ENCODE measurements around the gene LRRC70. TPM values are rescaled to one million over a fixed set of nuclear protein-coding genes. Genes with fewer than 3 reads are reported as not detected.

LRRC70 gene
- total RNA-seq, 1 donor from 2014 or later = 0.77 TPM

DNA sequence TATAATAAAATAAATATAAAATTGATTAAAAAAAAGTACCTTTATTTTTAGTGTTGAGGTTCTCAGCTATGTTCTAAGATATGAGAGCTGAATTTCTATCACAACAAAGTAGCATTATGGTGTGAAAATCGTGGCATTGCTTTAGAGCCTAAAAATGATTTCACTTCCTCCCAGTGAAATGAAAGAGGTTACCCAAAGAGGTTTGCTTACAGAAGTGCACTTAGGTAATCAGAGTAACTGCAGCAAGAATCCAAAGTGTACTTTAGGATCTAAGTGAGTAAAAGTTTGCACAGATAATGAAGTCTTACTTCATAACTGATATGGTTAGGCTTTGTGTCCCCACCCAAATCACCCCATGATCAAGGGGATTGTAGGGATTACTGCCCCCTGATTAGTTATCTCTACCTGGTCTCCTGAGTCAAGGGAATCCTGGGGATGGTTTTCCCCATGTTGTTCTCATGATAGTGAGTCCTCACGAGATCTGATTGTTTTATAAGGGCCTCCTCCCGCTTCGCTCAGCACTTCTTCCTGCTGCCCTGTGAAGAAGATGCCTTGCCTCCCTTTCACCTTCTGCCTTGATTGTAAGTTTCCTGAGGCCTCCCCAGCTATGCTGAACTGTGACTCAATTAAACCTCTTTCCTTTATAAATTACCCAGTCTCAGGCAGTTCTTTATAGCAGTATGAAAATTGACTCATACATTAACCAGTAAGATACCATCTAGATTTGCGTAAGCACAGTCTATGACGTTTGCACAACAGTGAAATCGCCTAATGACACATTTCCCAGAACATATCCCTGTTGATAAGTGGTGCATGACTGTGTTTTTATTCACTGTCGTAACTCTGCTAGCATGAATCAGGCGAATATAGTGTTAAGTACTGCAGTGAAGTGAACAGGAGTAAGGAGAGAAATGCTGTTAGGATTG is 40.3 kb upstream of the LRRC70 start:
- DNase-seq (ENCODE audit: low spot score, unreplicated experiment) = no peak
- Mint-ChIP-seq H3K27ac (no peak overlapping the region), H3K4me1 (ENCODE audit: low read depth) (peaks cover under 1% of the 10 kb centered on the region), H3K4me3 (ENCODE audit: low read depth) (no peak overlapping the region), H3K27me3 (no peaks in the 10 kb centered on the region), H3K36me3 (ENCODE audit: insufficient read depth) (peaks cover 7% of the 10 kb centered on the region), H3K9me3 (ENCODE audit: low read depth) (no peaks in the 10 kb centered on the region)
- TF ChIP-seq, protein P1, sequence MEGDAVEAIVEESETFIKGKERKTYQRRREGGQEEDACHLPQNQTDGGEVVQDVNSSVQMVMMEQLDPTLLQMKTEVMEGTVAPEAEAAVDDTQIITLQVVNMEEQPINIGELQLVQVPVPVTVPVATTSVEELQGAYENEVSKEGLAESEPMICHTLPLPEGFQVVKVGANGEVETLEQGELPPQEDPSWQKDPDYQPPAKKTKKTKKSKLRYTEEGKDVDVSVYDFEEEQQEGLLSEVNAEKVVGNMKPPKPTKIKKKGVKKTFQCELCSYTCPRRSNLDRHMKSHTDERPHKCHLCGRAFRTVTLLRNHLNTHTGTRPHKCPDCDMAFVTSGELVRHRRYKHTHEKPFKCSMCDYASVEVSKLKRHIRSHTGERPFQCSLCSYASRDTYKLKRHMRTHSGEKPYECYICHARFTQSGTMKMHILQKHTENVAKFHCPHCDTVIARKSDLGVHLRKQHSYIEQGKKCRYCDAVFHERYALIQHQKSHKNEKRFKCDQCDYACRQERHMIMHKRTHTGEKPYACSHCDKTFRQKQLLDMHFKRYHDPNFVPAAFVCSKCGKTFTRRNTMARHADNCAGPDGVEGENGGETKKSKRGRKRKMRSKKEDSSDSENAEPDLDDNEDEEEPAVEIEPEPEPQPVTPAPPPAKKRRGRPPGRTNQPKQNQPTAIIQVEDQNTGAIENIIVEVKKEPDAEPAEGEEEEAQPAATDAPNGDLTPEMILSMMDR (IDR thresholded peaks at IDR 0.05; ENCODE audit: unreplicated experiment) = no peak

DNA sequence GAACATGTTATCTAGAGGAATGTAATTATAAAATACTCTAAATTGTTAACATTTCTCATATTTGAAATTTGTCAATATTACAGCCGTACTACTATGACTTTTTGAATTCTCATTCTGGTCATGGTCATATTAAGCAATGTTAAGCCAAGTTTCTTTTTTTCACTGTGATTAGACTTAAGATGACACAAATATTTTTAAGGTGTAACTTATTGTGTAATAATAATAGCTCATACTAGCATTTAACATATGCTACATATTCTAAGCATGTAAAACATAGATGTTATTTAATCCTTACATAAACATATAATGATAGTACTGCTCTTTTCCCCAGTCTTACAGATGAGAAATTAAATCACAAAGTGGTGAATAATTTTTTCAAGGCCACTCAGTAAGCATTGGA is 35.9 kb upstream of the LRRC70 start:
- no peaks in the 10 kb centered on the region for H3K27me3 Mint-ChIP-seq
- H3K9me3 Mint-ChIP-seq (ENCODE audit: low read depth) = peaks cover 10% of the 10 kb centered on the region
- H3K4me1 Mint-ChIP-seq (ENCODE audit: low read depth) = peaks cover 4% of the 10 kb centered on the region
- peaks cover 28% of the 10 kb centered on the region for H3K36me3 Mint-ChIP-seq (ENCODE audit: insufficient read depth)
- no peak for DNase-seq (ENCODE audit: low spot score, unreplicated experiment)
- no peak overlapping the region for H3K4me3 Mint-ChIP-seq (ENCODE audit: low read depth)
- TF ChIP-seq, protein P1 (IDR thresholded peaks at IDR 0.05; ENCODE audit: unreplicated experiment) = no peak
- no peak overlapping the region for H3K27ac Mint-ChIP-seq

- H3K27me3 Mint-ChIP-seq = no peaks in the 10 kb centered on the region
- H3K27ac Mint-ChIP-seq = no peak overlapping the region
- peaks cover 10% of the 10 kb centered on the region for H3K9me3 Mint-ChIP-seq (ENCODE audit: low read depth)
- H3K4me3 Mint-ChIP-seq (ENCODE audit: low read depth) = no peak overlapping the region
- TF ChIP-seq, protein P1 (IDR thresholded peaks at IDR 0.05; ENCODE audit: unreplicated experiment) = no peak
- no peak for DNase-seq (ENCODE audit: low spot score, unreplicated experiment)
- H3K36me3 Mint-ChIP-seq (ENCODE audit: insufficient read depth) = peaks cover 24% of the 10 kb centered on the region
- peaks cover 4% of the 10 kb centered on the region for H3K4me1 Mint-ChIP-seq (ENCODE audit: low read depth)
Measured at GRCh38 chr5:62547945-62548630, 30.5 kb upstream of the LRRC70 start.

DNA sequence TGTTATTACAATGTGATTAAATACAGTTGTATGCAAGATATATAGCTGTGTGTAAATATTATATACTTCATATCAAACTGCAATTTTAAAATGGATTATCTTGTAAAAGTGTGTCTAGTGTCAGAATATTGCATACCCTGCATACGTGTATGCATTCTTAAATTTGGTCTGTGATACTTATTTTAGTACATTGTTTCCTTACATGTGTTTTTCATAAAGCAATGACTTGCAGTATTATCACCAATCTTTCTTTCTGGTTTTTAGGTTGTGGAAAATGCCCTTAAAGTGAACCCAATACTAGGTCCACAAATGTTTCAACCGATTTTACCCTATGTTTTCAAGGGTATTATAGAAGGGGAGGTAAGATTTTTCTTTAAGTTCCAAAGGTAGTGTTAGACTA is 28.5 kb upstream of the LRRC70 start:
- DNase-seq (ENCODE audit: low spot score, unreplicated experiment) = no peak
- TF ChIP-seq, protein P1 (IDR thresholded peaks at IDR 0.05; ENCODE audit: unreplicated experiment) = no peak
- Mint-ChIP-seq H3K27me3 (no peaks in the 10 kb centered on the region), H3K4me3 (ENCODE audit: low read depth) (no peak overlapping the region), H3K36me3 (ENCODE audit: insufficient read depth) (peaks cover 9% of the 10 kb centered on the region), H3K27ac (no peak overlapping the region), H3K9me3 (ENCODE audit: low read depth) (no peaks in the 10 kb centered on the region), H3K4me1 (ENCODE audit: low read depth) (no peaks in the 10 kb centered on the region)

GRCh38 chr5:62555930-62556329 is 22.7 kb upstream of the LRRC70 start:
- Mint-ChIP-seq H3K27ac (no peak overlapping the region), H3K9me3 (ENCODE audit: low read depth) (no peaks in the 10 kb centered on the region), H3K4me3 (ENCODE audit: low read depth) (no peak overlapping the region), H3K4me1 (ENCODE audit: low read depth) (no peaks in the 10 kb centered on the region), H3K36me3 (ENCODE audit: insufficient read depth) (peaks cover 12% of the 10 kb centered on the region), H3K27me3 (no peaks in the 10 kb centered on the region)
- TF ChIP-seq, protein P1 (IDR thresholded peaks at IDR 0.05; ENCODE audit: unreplicated experiment) = no peak
- no peak for DNase-seq (ENCODE audit: low spot score, unreplicated experiment)

Measured in progenitor cell of endocrine pancreas (in vitro differentiated cells).